GM06990 (cell line): ENCODE measurements around the gene KIFC3.
A peak's percentile ranks its signal among the peaks of the same experiment; 100 is the strongest.

Source experiments
- DNase-seq: peaks from one replicate; pipeline ENCODE4 v3.0.0-alpha.2; 2011; ENCODE audit not compliant: insufficient read length; ENCODE audit errors: extremely low read depth
- H3K27me3 ChIP-seq: replicated peaks from 2 replicates; pipeline ENCODE4 v1.6.0; 2011; ENCODE audit warnings: low read length; ENCODE audit not compliant: control insufficient read depth, insufficient read depth
- H3K36me3 ChIP-seq: 2 replicates; pipeline ENCODE4 v1.5.1; 2011; ENCODE audit warnings: low read length; ENCODE audit not compliant: control insufficient read depth, insufficient read depth
- H3K4me3 ChIP-seq: replicated peaks from 2 replicates; pipeline ENCODE4 v1.5.1; 2011; ENCODE audit warnings: low read depth, mild to moderate bottlenecking, control low read depth, low read length
- CTCF ChIP-seq: IDR thresholded peaks from 2 replicates; pipeline ENCODE4 v1.5.1; 2011; ENCODE audit warnings: low read length, control low read depth, mild to moderate bottlenecking, inconsistent platforms; ENCODE audit not compliant: insufficient read depth, poor library complexity, severe bottlenecking

The KIFC3 gene

DNA sequence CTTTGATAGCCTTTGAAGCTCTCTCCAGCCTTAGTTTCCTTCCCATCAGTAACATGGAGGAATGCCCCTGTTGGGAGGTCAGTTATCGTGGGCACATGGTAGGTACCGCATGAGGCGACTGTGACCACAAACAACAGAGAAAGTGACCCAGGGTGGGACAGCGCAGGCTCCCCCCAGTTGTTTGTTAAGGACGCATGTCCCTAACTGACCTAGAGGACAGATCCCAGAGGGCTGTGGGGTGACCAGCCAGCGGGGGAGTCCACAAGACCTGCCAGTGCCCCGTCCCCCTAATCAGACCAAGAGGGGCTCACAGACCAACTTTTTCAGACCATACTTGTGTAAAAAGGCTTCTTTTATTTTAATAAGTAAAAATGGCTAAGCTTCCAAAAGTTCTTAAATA is 44.4 kb downstream of the KIFC3 start:
- no peak for TF ChIP-seq CTCF
- no peak overlapping the region for H3K4me3 ChIP-seq
- H3K27me3 ChIP-seq, result no peaks in the 10 kb centered on the region
- peaks cover 7% of the 10 kb centered on the region for H3K36me3 ChIP-seq
- DNase-seq, result no peak

DNA sequence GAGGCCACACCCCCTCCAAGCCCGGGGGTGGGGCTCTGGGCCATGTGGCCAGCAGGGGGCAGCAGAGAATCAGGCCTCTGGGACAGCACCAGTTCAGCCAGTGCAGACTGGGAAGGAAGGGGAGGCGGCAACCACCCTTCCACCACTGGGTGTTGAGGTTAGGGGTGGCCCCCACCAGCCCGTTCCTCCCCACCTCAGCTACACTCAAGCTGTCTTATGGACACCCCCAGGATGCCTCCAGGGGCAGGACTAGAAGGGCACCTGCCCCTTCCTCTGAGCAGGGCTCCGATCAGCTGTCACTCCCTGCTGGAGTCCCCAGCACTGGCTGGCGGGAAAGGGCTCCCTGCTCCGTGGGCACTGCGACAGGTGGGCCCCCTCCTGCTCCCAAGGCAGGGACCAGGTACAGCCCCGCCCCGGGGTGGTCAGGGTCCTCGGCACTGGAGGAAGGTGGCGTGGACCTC is 44.9 kb downstream of the KIFC3 start:
- peak; percentile 99 for TF ChIP-seq CTCF
- Histone ChIP-seq H3K27me3 (no peaks in the 10 kb centered on the region), H3K36me3 (peaks cover 7% of the 10 kb centered on the region), H3K4me3 (no peak overlapping the region)
- DNase-seq, result peak; percentile 76

DNA sequence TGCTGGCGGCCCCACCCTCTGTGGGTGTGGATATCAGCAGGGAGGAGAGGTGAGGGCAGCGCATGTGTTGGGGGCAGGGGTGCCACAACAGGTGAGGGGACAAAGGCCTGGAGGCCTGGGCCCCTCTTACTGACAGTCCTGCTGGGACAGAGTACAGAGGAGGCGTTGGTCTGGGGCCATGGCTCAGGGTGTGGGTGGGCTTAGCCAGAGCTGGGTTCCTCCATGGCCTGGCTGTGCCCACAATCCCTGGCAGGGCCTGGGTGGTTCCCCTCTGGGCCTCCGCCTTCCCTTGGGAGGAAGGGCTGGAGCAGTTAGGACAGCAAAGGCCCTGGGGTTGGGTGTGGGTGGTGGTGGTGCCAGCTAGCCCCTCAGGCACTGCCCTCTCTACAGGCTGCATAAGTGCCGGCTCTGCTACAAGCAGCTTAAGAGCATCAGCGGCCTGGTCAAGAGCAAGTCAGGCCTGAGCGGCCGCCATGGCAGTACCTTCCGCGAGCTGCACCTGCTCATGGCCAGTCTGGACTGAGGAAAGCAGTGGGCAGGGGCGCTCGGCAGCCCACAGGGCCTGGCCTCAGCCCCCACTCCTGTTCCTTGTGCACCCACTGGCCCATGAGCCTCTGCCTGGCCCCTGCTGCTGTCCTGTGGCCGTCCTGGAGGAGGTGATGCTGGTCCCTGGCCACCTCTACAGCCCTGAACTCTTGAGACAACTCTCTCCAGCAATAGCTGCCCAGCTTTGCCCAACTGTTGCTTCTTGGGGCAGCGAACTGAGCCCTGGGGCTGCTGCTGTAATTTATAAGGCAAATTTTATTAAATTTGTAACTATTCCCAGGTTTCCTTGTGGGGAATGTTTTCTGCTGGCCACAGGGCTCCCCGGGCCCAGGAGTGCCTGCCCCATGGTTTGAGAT is 45.6 kb downstream of the KIFC3 start:
- Histone ChIP-seq H3K27me3 (no peaks in the 10 kb centered on the region), H3K4me3 (no peak overlapping the region), H3K36me3 (peaks cover 7% of the 10 kb centered on the region)
- no peak for TF ChIP-seq CTCF
- DNase-seq, result no peak

- no peak for DNase-seq
- no peak for TF ChIP-seq CTCF
- Histone ChIP-seq H3K4me3 (no peak overlapping the region), H3K36me3 (peaks cover 7% of the 10 kb centered on the region), H3K27me3 (no peaks in the 10 kb centered on the region)
Measured at GRCh38 chr16:57755726-57756423, 46.4 kb downstream of the KIFC3 start.

GRCh38 chr16:57755061-57755684 is 47.1 kb downstream of the KIFC3 start:
- Histone ChIP-seq H3K36me3 (peaks cover 7% of the 10 kb centered on the region), H3K27me3 (no peaks in the 10 kb centered on the region), H3K4me3 (no peak overlapping the region)
- TF ChIP-seq CTCF, result peak; percentile 2
- DNase-seq, result no peak
